C4-2B (cell line): ENCODE measurements around the gene SUSD4.

ENCODE experiments used
- ZFX ChIP-seq: fragments of 450-650 bp; IDR thresholded peaks from 2 replicates; pipeline ENCODE4 v1.6.1; 2017
- TF ChIP-seq, protein P1 (sequence below): fragments of 450-650 bp; conservative IDR thresholded peaks from 2 replicates; pipeline ENCODE4 v1.5.1; 2017; ENCODE audit warnings: mild to moderate bottlenecking

DNA sequence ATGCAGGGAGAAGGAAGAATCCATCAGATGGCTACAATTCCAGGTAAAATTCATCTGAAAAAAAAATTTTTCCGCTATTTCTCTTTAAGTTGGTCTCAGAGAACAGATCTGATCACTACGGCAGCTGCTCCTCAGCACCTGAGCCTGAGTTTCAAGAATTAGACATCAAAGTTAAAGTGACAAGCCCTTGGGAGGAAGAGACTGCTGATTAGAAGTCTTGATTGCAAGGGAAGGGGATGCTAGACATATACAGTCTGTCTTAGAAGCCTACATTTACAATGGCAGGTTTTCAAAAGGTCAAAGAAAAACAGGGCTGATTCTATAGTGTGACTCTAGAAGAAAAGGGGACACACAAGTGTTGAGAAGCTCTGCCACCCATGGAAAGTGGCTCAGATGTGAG is 48.3 kb downstream of the SUSD4 start:
- TF ChIP-seq, protein P1, sequence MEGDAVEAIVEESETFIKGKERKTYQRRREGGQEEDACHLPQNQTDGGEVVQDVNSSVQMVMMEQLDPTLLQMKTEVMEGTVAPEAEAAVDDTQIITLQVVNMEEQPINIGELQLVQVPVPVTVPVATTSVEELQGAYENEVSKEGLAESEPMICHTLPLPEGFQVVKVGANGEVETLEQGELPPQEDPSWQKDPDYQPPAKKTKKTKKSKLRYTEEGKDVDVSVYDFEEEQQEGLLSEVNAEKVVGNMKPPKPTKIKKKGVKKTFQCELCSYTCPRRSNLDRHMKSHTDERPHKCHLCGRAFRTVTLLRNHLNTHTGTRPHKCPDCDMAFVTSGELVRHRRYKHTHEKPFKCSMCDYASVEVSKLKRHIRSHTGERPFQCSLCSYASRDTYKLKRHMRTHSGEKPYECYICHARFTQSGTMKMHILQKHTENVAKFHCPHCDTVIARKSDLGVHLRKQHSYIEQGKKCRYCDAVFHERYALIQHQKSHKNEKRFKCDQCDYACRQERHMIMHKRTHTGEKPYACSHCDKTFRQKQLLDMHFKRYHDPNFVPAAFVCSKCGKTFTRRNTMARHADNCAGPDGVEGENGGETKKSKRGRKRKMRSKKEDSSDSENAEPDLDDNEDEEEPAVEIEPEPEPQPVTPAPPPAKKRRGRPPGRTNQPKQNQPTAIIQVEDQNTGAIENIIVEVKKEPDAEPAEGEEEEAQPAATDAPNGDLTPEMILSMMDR, result no peak
- no peak for TF ChIP-seq ZFX
